ENCODE results near the gene MAP3K3. TPM values are rescaled to one million over a fixed set of nuclear protein-coding genes. Genes with fewer than 3 reads are reported as not detected.

MAP3K3 gene
- total and polyA plus RNA-seq, 2 donors (not counting 3 experiments of a cell fraction or from before 2014, with no cell fraction given), result 56.6 to 81.0 TPM

DNA sequence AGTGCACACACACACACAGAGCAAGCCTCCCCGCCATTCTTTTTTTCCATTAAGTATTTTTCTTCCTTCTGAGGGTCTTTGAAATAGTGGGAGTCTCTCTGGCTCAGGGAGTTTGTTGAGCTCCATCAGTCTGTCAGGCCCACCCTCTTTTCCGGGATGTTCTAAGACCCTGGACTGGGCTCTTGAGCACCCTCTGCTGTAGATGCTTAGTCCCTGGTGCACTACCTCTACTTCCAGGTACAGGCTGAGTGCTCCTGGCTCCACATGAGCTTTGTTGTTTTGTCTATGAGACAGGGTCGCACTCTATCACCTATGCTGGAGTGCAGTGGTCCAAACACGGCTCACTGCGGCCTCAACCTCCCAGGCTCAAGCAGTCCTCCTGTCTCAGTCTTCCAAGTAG is 57.0 kb downstream of the MAP3K3 start:
- intact Hi-C loops (cut with micrococcal nuclease), result loop anchor here (5.0 kb wide), 2 partner anchors 127 to 252 kb away; partner anchors contain the start of gene DCAF7

More for the DNA sequence above, 57.0 kb downstream of the MAP3K3 start:
- ChIA-PET CTCF (interaction anchor here (0.9 to 1.7 kb wide), 3 partner anchors 14 to 254 kb away, joined by 3 to 6 read pairs (median 5); no protein-coding TSS in a partner anchor), POLR2A (no interaction called here)
- dilution Hi-C loops (cut with MboI; ENCODE audit: extremely low pct_ligation_motif_present, low sequenced_read_pairs), result no loop called here
- no TSS peak for BruUV-seq (replicated peaks)
- Histone ChIP-seq H3K9ac (replicated peaks; ENCODE audit: extremely low read depth, insufficient read depth, low read length) (no peak overlapping the region), H3K4me2 (ENCODE audit: insufficient read depth, low read length) (no peak overlapping the region), H3K27ac (ENCODE audit: insufficient read depth, low read depth, low read length) (no peak overlapping the region), H3K9me1 (replicated peaks; ENCODE audit: control insufficient read depth, extremely low read depth, insufficient read depth, low read length) (no peaks in the 10 kb centered on the region), H3K4me3 (replicated peaks in 1 of 3; ENCODE audit: insufficient read depth in 1 of 3, low read depth in 1 of 3, low read length in 3 of 3) (no peak overlapping the region), H3K27me3 (ENCODE audit: control insufficient read depth in 2 of 2, insufficient read depth in 2 of 2, low read length in 2 of 2) (no peaks in the 10 kb centered on the region), H4K20me1 (replicated peaks; ENCODE audit: control insufficient read depth, extremely low read depth, insufficient read depth, low read length) (no peaks in the 10 kb centered on the region), H3K9me3 (replicated peaks; ENCODE audit: control insufficient read depth, insufficient read depth, low read length) (no peaks in the 10 kb centered on the region), H3K4me1 (ENCODE audit: control insufficient read depth, extremely low read depth, insufficient read depth, low read length) (peaks cover 60% of the 10 kb centered on the region), H2AFZ (ENCODE audit: low read depth, low read length) (no peak overlapping the region), H3K79me2 (ENCODE audit: control insufficient read depth, insufficient read depth, low read length) (peaks cover 8% of the 10 kb centered on the region), H3K36me3 (ENCODE audit: control insufficient read depth in 2 of 2, extremely low read depth in 1 of 2, insufficient read depth in 2 of 2, low read length in 2 of 2) (peaks cover 4 to 20% of the 10 kb centered on the region in 2 experiments)
- no peak for DNase-seq (ENCODE audit: low read depth, low spot score)
- TF ChIP-seq GATA2 (IDR thresholded peaks at IDR 0.05; ENCODE audit: insufficient read depth, insufficient read length, low read depth, low read length) (no peak), MYC (IDR thresholded peaks at IDR 0.05; ENCODE audit: low read depth, low read length) (no peak), POLR2A (IDR thresholded peaks at IDR 0.05; ENCODE audit: low read depth, low read length) (no peak), FOS (IDR thresholded peaks at IDR 0.05; ENCODE audit: borderline replicate concordance, insufficient read depth, low read length) (no peak), POLR2AphosphoS5 (IDR thresholded peaks at IDR 0.05; ENCODE audit: insufficient read depth, low read depth, low read length) (no peak), EZH2 (IDR thresholded peaks at IDR 0.05; ENCODE audit: borderline replicate concordance, low read depth, low read length, severe bottlenecking) (no peak), JUN (IDR thresholded peaks at IDR 0.05; ENCODE audit: borderline replicate concordance, insufficient read depth, insufficient read length, low read depth) (no peak)
- TF ChIP-seq, protein P1, sequence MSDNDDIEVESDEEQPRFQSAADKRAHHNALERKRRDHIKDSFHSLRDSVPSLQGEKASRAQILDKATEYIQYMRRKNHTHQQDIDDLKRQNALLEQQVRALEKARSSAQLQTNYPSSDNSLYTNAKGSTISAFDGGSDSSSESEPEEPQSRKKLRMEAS (IDR thresholded peaks at IDR 0.05; ENCODE audit: insufficient read depth, insufficient read length), result no peak
- TF ChIP-seq, protein P2, sequence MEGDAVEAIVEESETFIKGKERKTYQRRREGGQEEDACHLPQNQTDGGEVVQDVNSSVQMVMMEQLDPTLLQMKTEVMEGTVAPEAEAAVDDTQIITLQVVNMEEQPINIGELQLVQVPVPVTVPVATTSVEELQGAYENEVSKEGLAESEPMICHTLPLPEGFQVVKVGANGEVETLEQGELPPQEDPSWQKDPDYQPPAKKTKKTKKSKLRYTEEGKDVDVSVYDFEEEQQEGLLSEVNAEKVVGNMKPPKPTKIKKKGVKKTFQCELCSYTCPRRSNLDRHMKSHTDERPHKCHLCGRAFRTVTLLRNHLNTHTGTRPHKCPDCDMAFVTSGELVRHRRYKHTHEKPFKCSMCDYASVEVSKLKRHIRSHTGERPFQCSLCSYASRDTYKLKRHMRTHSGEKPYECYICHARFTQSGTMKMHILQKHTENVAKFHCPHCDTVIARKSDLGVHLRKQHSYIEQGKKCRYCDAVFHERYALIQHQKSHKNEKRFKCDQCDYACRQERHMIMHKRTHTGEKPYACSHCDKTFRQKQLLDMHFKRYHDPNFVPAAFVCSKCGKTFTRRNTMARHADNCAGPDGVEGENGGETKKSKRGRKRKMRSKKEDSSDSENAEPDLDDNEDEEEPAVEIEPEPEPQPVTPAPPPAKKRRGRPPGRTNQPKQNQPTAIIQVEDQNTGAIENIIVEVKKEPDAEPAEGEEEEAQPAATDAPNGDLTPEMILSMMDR (IDR thresholded peaks at IDR 0.05; ENCODE audit: extremely low read depth in 1 of 2, insufficient read depth in 1 of 2, low read depth in 1 of 2, low read length in 2 of 2), result no peak
- FAIRE-seq, result no peak
